Sigmoid colon (tissue), 7 donors: ENCODE measurements around the gene MOV10L1. TPM values are rescaled to one million over a fixed set of nuclear protein-coding genes. Genes with fewer than 3 reads are reported as not detected.
"Not testable (repeated sequence)": the region's sequence is repeated elsewhere in the genome, so short reads cannot be mapped to it uniquely, and the experiment has no call there.

ENCODE experiments used
- DNase-seq: peaks from one replicate; pipeline ENCODE4 v3.0.0-alpha.2; 2019
- H3K27ac ChIP-seq, 4 donors: fragments of 200-600 bp; sonication (generic); one replicate each; pipeline ENCODE4 v1.5.1; 2016 to 2019; ENCODE audit warnings: mild to moderate bottlenecking in 1 of 4
- H3K27me3 ChIP-seq, 3 donors: fragments of 200-600 bp; sonication (generic); one replicate each; pipeline ENCODE4 v1.5.1; 2019; ENCODE audit warnings: mild to moderate bottlenecking in 1 of 3
- H3K36me3 ChIP-seq, 4 donors: fragments of 200-600 bp; sonication (generic); one replicate each; pipeline ENCODE4 v1.5.1; 2016 to 2019
- H3K4me1 ChIP-seq, 4 donors: fragments of 200-600 bp; sonication (generic); one replicate each; pipeline ENCODE4 v1.5.1; 2017 to 2019
- H3K4me3 ChIP-seq, 4 donors: fragments of 200-600 bp; sonication (generic); one replicate each; pipeline ENCODE4 v1.5.1; 2017 to 2019; ENCODE audit warnings: mild to moderate bottlenecking in 2 of 4, moderate library complexity in 1 of 4
- H3K9me3 ChIP-seq, 4 donors: fragments of 200-600 bp in 3 of 4; sonication (generic) in 3 of 4; one replicate each; pipeline versions ENCODE4 v1.5.1 to v1.6.1; 2013 to 2019
- CTCF ChIP-seq, 4 experiments: fragments of 450-650 bp in 3 of 4; fragments of 200-600 bp in 1 of 4; IDR thresholded peaks; one replicate each; pipeline ENCODE4 v1.5.1; 2016 to 2019; ENCODE audit warnings: antibody characterized with exemption in 4 of 4, mild to moderate bottlenecking in 3 of 4, moderate library complexity in 2 of 4
- EP300 ChIP-seq, 4 donors: sonication (generic); formaldehyde crosslinking; IDR thresholded peaks; one replicate each; pipeline ENCODE4 v1.6.1; 2017; ENCODE audit warnings: antibody characterized with exemption in 4 of 4
- POLR2A ChIP-seq, 2 donors: fragments of 450-650 bp; IDR thresholded peaks; one replicate each; pipeline ENCODE4 v1.6.1; 2016; ENCODE audit warnings: antibody characterized with exemption in 2 of 2, mild to moderate bottlenecking in 2 of 2, moderate library complexity in 2 of 2
- POLR2AphosphoS5 ChIP-seq, 4 donors: sonication (generic); formaldehyde crosslinking; IDR thresholded peaks; one replicate each; pipeline ENCODE4 v1.6.1; 2017; ENCODE audit warnings: antibody characterized with exemption in 4 of 4
- WGBS, 2 donors: extraction: QIAGEN DNeasy Blood & Tissue Kit; methylation state at CpG; one replicate each; pipeline ENCODE4 v1.1.7; 2013; 5-methylcytosine and 5-hydroxymethylcytosine counted together
- intact Hi-C: fragments of 100-400 bp; cut with DNase I; formaldehyde crosslinking; loops from one replicate; pipeline ENCODE4 v1.15.1; 2023
- polyA plus RNA-seq, 3 donors: library from polyadenylated mRNA; stranded (reverse); fragments of 200-250 nt; gene quantifications; one replicate each; pipeline ENCODE4 v1.2.3, GENCODE V29; 2013
- total RNA-seq, 4 donors: library from RNA; depleted of rRNA; stranded (reverse); fragments of >200 nt; gene quantifications; one replicate each; pipeline ENCODE4 v1.1.0, GENCODE V29; 2016
- donor health status: healthy with polysubstance abuse.
- donor health status: Bipolar disorder and iron deficiency.
- donor health status: healthy.

Gene MOV10L1
- total and polyA plus RNA-seq, 7 donors: 0.47 to 5.6 (median 1.8) TPM; not detected in 2

GRCh38 chr22:50131894-50132293 lies 42.1 kb downstream of the MOV10L1 start:
- no peak for TF ChIP-seq POLR2A (IDR thresholded peaks at IDR 0.05)
- no peak for TF ChIP-seq CTCF (IDR thresholded peaks at IDR 0.05)
- no peak for TF ChIP-seq EP300 (IDR thresholded peaks at IDR 0.05)
- TF ChIP-seq POLR2AphosphoS5 (IDR thresholded peaks at IDR 0.05): no peak
- Histone ChIP-seq H3K4me3 (no peak overlapping the region), H3K4me1 (peaks cover 0 to 10% (median 9%) of the 10 kb centered on the region in 4 donors), H3K36me3 (peaks cover 0 to 16% (median 0%) of the 10 kb centered on the region in 4 donors), H3K27me3 (no peaks in the 10 kb centered on the region), H3K9me3 (no peaks in the 10 kb centered on the region), H3K27ac (no peak overlapping the region)
- 76 to 87% methylated on average over 4 of the region's 4 CpGs for WGBS, 2 donors
- DNase-seq: no peak
- intact Hi-C loops: no loop called here

- H3K4me1 ChIP-seq: peaks cover 0 to 13% (median 11%) of the 10 kb centered on the region in 4 donors
- no peaks in the 10 kb centered on the region for H3K9me3 ChIP-seq
- no peaks in the 10 kb centered on the region for H3K36me3 ChIP-seq
- no peak for TF ChIP-seq CTCF (IDR thresholded peaks at IDR 0.05)
- no peak for TF ChIP-seq POLR2AphosphoS5 (IDR thresholded peaks at IDR 0.05)
- TF ChIP-seq POLR2A (IDR thresholded peaks at IDR 0.05): no peak
- no peak for TF ChIP-seq EP300 (IDR thresholded peaks at IDR 0.05)
- no peak for DNase-seq
- intact Hi-C loops: no loop called here
- no peak overlapping the region for H3K27ac ChIP-seq
- WGBS, 2 donors: 81 to 82% methylated on average over 10 of the region's 10 CpGs
- no peak overlapping the region for H3K4me3 ChIP-seq
- H3K27me3 ChIP-seq: no peaks in the 10 kb centered on the region
Observed at GRCh38 chr22:50134481-50134880, 44.7 kb downstream of the MOV10L1 start.

DNA sequence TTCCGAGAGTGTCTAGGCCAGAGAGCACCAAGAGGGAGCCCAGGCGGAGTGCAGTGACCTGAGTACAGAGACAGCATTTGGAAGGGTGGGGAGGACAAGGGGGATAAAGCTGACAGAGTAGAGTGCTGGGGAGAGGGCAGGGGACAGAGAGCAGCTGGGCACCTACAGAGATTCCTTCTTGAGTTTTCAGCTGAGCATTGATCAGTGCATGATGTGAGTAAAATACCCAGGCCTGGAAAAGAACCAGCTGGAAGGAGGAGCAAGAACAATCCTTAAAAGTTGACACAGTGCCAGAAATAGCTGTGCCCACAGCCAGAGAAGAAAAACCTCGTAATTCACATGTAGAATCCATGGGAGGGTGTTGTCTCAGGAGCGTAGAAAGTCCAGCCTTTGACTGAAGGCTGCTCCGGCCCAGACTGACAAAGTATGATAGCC lies 46.8 kb downstream of the MOV10L1 start:
- intact Hi-C loops: no loop called here
- Histone ChIP-seq H3K4me1 (peaks cover 0 to 13% (median 11%) of the 10 kb centered on the region in 4 donors), H3K9me3 (no peaks in the 10 kb centered on the region), H3K27me3 (no peaks in the 10 kb centered on the region), H3K36me3 (no peaks in the 10 kb centered on the region), H3K27ac (peak overlapping the region in 1 of 4 donors; percentile 28), H3K4me3 (no peak overlapping the region)
- 52 to 79% methylated on average over 5 of the region's 5 CpGs for WGBS, 2 donors
- no peak for DNase-seq
- TF ChIP-seq POLR2AphosphoS5 (IDR thresholded peaks at IDR 0.05): no peak
- no peak for TF ChIP-seq EP300 (IDR thresholded peaks at IDR 0.05)
- TF ChIP-seq POLR2A (IDR thresholded peaks at IDR 0.05): no peak

- H3K9me3 ChIP-seq, H3K36me3 ChIP-seq, intact Hi-C loops, H3K27ac ChIP-seq, H3K4me3 ChIP-seq, H3K27me3 ChIP-seq, DNase-seq: not testable (repeated sequence)
- H3K4me1 ChIP-seq: peaks cover 0 to 13% (median 11%) of the 10 kb centered on the region in 4 donors
- 93 to 95% methylated on average over 9 of the region's 9 CpGs for WGBS, 2 donors
Observed at GRCh38 chr22:50137277-50137676, 47.5 kb downstream of the MOV10L1 start.

- Histone ChIP-seq H3K4me1 (peaks cover 0 to 13% (median 11%) of the 10 kb centered on the region in 4 donors), H3K9me3 (no peaks in the 10 kb centered on the region), H3K27ac (no peak overlapping the region), H3K36me3 (no peaks in the 10 kb centered on the region), H3K27me3 (no peaks in the 10 kb centered on the region), H3K4me3 (no peak overlapping the region)
- WGBS, 2 donors: 87 to 94% methylated on average over 4 of the region's 4 CpGs
- DNase-seq: no peak
- intact Hi-C loops: no loop called here
- TF ChIP-seq POLR2AphosphoS5 (IDR thresholded peaks at IDR 0.05) (no peak), CTCF (IDR thresholded peaks at IDR 0.05) (no peak), POLR2A (IDR thresholded peaks at IDR 0.05) (no peak), EP300 (IDR thresholded peaks at IDR 0.05) (no peak)
Observed at GRCh38 chr22:50138041-50138440, 48.2 kb downstream of the MOV10L1 start.

- Histone ChIP-seq H3K4me1 (peaks cover 0 to 13% (median 11%) of the 10 kb centered on the region in 4 donors), H3K36me3 (no peaks in the 10 kb centered on the region), H3K27ac (no peak overlapping the region), H3K4me3 (no peak overlapping the region), H3K27me3 (no peaks in the 10 kb centered on the region), H3K9me3 (no peaks in the 10 kb centered on the region)
- 83 to 90% methylated on average over 9 of the region's 9 CpGs for WGBS, 2 donors
- TF ChIP-seq POLR2AphosphoS5 (IDR thresholded peaks at IDR 0.05): no peak
- no peak for TF ChIP-seq CTCF (IDR thresholded peaks at IDR 0.05)
- no peak for TF ChIP-seq POLR2A (IDR thresholded peaks at IDR 0.05)
- TF ChIP-seq EP300 (IDR thresholded peaks at IDR 0.05): no peak
- no peak for DNase-seq
- intact Hi-C loops: no loop called here
Observed at GRCh38 chr22:50138988-50139387, 49.2 kb downstream of the MOV10L1 start.
